NK-92 (cell line): ENCODE results near the gene SOAT2.

ENCODE experiments used
- DNase-seq: peaks from one replicate; lab custom pipeline; 2025; ENCODE audit not compliant: unreplicated experiment; lab: John Stamatoyannopoulos, UW

SOAT2 gene

GRCh38 chr12:53064613-53065436, 38.5 kb upstream of the SOAT2 start:
- no peak for DNase-seq

GRCh38 chr12:53065470-53065869, 37.8 kb upstream of the SOAT2 start:
- DNase-seq: no peak

- DNase-seq: no peak
Observed at GRCh38 chr12:53065975-53066931, 37.0 kb upstream of the SOAT2 start.

- DNase-seq: no peak
Observed at GRCh38 chr12:53067074-53067992, 36.0 kb upstream of the SOAT2 start.

- DNase-seq: no peak
Observed at GRCh38 chr12:53067993-53068770, 35.1 kb upstream of the SOAT2 start.

GRCh38 chr12:53068811-53069585, 34.3 kb upstream of the SOAT2 start:
- DNase-seq: no peak

- DNase-seq: no peak
Observed at GRCh38 chr12:53069621-53070410, 33.5 kb upstream of the SOAT2 start.

GRCh38 chr12:53070877-53071492, 32.3 kb upstream of the SOAT2 start:
- no peak for DNase-seq

- no peak for DNase-seq
Observed at GRCh38 chr12:53071591-53072551, 31.4 kb upstream of the SOAT2 start.

GRCh38 chr12:53073881-53074280, 29.4 kb upstream of the SOAT2 start:
- no peak for DNase-seq

- DNase-seq: no peak
Observed at GRCh38 chr12:53074283-53074998, 28.8 kb upstream of the SOAT2 start.

- no peak for DNase-seq
Observed at GRCh38 chr12:53074999-53075370, 28.3 kb upstream of the SOAT2 start.

GRCh38 chr12:53076461-53076860, 26.8 kb upstream of the SOAT2 start:
- no peak for DNase-seq

- no peak for DNase-seq
Observed at GRCh38 chr12:53077030-53077429, 26.3 kb upstream of the SOAT2 start.

GRCh38 chr12:53078425-53079225, 24.7 kb upstream of the SOAT2 start:
- DNase-seq: no peak
